A673 (cell line): Measurements from ENCODE around the gene ATMIN. TPM values are rescaled to one million over a fixed set of nuclear protein-coding genes. Genes with fewer than 3 reads are reported as not detected.
A peak's percentile ranks its signal among the peaks of the same experiment; 100 is the strongest.

ENCODE experiments used
- BruUV-seq: library from RNA; stranded (reverse); fragments of 400-500 nt; replicated peaks from 2 replicates; lab custom pipeline; 2021; lab: Mats Ljungman, UMichigan
- CTCF ChIA-PET: fragments of 300-600 bp; sonication (Branson Sonifier 250); formaldehyde crosslinking; loops from one replicate; lab custom pipeline; 2022; ENCODE audit warnings: antibody characterized with exemption; lab: Charles Lee
- POLR2A ChIA-PET: fragments of 300-600 bp; sonication (Branson Sonifier 250); formaldehyde crosslinking; loops from one replicate; lab custom pipeline; 2022; ENCODE audit warnings: antibody characterized with exemption; ENCODE audit not compliant: low non-redundant PET; lab: Charles Lee
- DNase-seq: peaks from one replicate; pipeline ENCODE4 v3.0.0-alpha.2; 2015; ENCODE audit warnings: low spot score
- H3K27ac ChIP-seq: fragments of 200-600 bp; sonication (generic); 2 replicates; pipeline ENCODE4 v1.5.1; 2016; ENCODE audit warnings: mixed run types, low read depth, mild to moderate bottlenecking, mixed read lengths, antibody characterized with exemption, low read length; ENCODE audit not compliant: poor library complexity, severe bottlenecking
- H3K27me3 ChIP-seq: fragments of 200-600 bp; sonication (generic); replicated peaks from 2 replicates; pipeline ENCODE4 v1.6.1; 2017; ENCODE audit warnings: mixed run types, low read depth, mild to moderate bottlenecking, mixed read lengths, antibody characterized with exemption, low read length; ENCODE audit not compliant: insufficient read depth, poor library complexity
- H3K36me3 ChIP-seq: fragments of 200-600 bp; sonication (generic); 2 replicates; pipeline ENCODE4 v1.6.1; 2016; ENCODE audit warnings: mixed run types, mild to moderate bottlenecking, mixed read lengths, antibody characterized with exemption, low read length; ENCODE audit not compliant: insufficient read depth, poor library complexity, severe bottlenecking
- H3K4me1 ChIP-seq: fragments of 200-600 bp; sonication (generic); 2 replicates; pipeline ENCODE4 v1.6.1; 2017; ENCODE audit warnings: mixed run types, mild to moderate bottlenecking, mixed read lengths, antibody characterized with exemption, low read length; ENCODE audit not compliant: insufficient read depth, poor library complexity, severe bottlenecking
- H3K4me3 ChIP-seq: fragments of 200-600 bp; sonication (generic); 2 replicates; pipeline ENCODE4 v1.5.1; 2016; ENCODE audit warnings: low read depth, mixed run types, mild to moderate bottlenecking, mixed read lengths, low read length; ENCODE audit not compliant: poor library complexity, severe bottlenecking
- H3K9me3 ChIP-seq: fragments of 200-600 bp; sonication (generic); 2 replicates; pipeline ENCODE4 v1.6.1; 2016; ENCODE audit warnings: mixed run types, low read depth, mild to moderate bottlenecking, mixed read lengths, antibody characterized with exemption, low read length; ENCODE audit not compliant: poor library complexity, severe bottlenecking
- EZH2 ChIP-seq: fragments of 200-600 bp; sonication (generic); IDR thresholded peaks from 2 replicates; pipeline ENCODE4 v1.6.1; 2017; ENCODE audit warnings: borderline replicate concordance, low read depth, mild to moderate bottlenecking, mixed read lengths, antibody characterized with exemption, low read length; ENCODE audit not compliant: poor library complexity, severe bottlenecking
- intact Hi-C: fragments of 100-400 bp; cut with micrococcal nuclease; formaldehyde crosslinking; loops from one replicate; pipeline ENCODE4 v1.10.0; 2022; ENCODE audit not compliant: unreplicated experiment
- total RNA-seq: library from RNA; stranded (reverse); gene quantifications from 2 replicates; pipeline ENCODE4 v1.2.3, GENCODE V29; 2021
- TF ChIP-seq, protein P1 (sequence below): fragments of 300-800, 200-600 bp; sonication (generic); conservative IDR thresholded peaks from 2 replicates; pipeline ENCODE4 v1.5.1; 2017; ENCODE audit warnings: low read depth, mild to moderate bottlenecking, antibody characterized with exemption, low read length, moderate library complexity, mixed read lengths

The ATMIN gene
- total RNA-seq, 1 experiment from 2014 or later = 44.6 TPM

DNA sequence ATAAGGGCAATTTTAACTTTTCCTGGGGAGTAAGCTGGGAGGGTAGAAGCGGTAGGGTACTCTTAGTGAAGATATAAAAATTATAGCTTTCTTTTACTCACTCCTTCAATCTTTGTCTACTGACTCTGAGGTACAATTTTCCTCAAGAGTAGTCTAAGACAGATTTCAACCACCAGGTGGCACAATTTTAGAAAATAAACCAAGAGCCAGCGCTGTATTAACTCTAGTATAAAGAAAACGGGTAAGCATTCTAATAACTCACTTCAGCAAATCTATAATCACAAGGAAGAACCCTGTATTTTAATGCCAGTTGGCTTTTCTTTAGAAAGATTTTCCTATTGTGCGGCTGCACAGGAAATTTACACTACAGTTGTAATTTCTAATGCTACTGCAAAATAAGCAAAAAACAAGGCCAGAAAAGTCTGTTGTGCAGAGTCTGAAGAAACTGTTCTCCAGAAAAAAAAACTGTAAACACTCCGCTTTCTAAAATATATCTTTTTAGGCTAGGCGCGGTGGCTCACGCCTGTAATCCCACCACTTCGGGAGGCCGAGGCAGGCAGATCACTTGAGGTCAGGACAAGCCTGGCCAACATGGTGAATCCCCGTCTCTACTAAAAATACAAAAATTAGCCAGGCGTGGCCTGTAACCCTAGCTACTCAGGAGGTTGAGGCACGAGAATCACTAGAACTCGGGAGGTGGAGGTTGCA is 30.8 kb upstream of the ATMIN start:
- H3K27me3 ChIP-seq = no peaks in the 10 kb centered on the region
- POLR2A ChIA-PET = interaction anchor here (0.6 kb wide), 1 partner anchor 11 kb away, joined by 3 read pairs; no protein-coding TSS in a partner anchor
- H3K36me3 ChIP-seq = no peaks in the 10 kb centered on the region
- TF ChIP-seq, protein P1, sequence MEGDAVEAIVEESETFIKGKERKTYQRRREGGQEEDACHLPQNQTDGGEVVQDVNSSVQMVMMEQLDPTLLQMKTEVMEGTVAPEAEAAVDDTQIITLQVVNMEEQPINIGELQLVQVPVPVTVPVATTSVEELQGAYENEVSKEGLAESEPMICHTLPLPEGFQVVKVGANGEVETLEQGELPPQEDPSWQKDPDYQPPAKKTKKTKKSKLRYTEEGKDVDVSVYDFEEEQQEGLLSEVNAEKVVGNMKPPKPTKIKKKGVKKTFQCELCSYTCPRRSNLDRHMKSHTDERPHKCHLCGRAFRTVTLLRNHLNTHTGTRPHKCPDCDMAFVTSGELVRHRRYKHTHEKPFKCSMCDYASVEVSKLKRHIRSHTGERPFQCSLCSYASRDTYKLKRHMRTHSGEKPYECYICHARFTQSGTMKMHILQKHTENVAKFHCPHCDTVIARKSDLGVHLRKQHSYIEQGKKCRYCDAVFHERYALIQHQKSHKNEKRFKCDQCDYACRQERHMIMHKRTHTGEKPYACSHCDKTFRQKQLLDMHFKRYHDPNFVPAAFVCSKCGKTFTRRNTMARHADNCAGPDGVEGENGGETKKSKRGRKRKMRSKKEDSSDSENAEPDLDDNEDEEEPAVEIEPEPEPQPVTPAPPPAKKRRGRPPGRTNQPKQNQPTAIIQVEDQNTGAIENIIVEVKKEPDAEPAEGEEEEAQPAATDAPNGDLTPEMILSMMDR = peak; percentile 71
- TF ChIP-seq EZH2 = no peak
- no TSS peak for BruUV-seq
- H3K4me1 ChIP-seq = peaks cover 22% of the 10 kb centered on the region
- peak overlapping the region; percentile 33 for H3K4me3 ChIP-seq
- intact Hi-C loops = loop anchor here (10.0 kb wide), 1 partner anchor 730 kb away; no protein-coding TSS in a partner anchor
- H3K27ac ChIP-seq = no peak overlapping the region
- DNase-seq = peak; percentile 80
- no peaks in the 10 kb centered on the region for H3K9me3 ChIP-seq
- CTCF ChIA-PET = interaction anchor here (0.6 to 0.7 kb wide), 3 partner anchors 8 to 86 kb away, joined by 3 to 4 read pairs (median 3); no protein-coding TSS in a partner anchor

DNA sequence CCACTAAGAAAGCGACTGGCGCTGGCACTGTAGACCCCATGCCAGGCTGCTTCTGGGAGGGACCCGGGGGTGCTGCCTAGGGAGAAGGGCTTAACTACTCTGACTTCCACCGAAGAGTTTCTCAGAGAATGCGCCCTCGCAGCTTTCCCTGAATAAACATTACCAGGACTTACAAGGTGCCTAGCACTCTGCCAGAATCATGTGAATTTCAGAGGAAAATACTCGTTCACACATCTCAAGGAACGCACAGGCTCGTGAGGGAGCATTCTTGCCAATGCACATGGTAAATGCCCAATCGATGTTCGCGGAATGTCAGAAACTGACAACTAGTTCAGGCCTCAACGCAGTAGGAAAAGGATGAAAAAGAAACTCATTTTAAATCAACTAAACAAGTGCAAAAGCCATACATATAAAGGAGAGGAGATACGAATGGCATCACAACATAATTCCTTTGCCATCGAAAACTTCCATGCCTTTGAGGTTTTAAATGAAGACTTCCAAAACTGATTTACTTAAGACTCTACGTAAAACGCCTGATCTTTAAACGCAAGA is 30.0 kb upstream of the ATMIN start:
- H3K36me3 ChIP-seq = no peaks in the 10 kb centered on the region
- intact Hi-C loops = loop anchor here (10.0 kb wide), 1 partner anchor 729 kb away; no protein-coding TSS in a partner anchor
- no peaks in the 10 kb centered on the region for H3K9me3 ChIP-seq
- peak overlapping the region; percentile 71 for H3K4me3 ChIP-seq
- no peaks in the 10 kb centered on the region for H3K27me3 ChIP-seq
- peak overlapping the region; percentile 100 for H3K27ac ChIP-seq
- ChIA-PET POLR2A (no interaction called here), CTCF (interaction anchor here (0.6 to 0.7 kb wide), 2 partner anchors 8 to 37 kb away, joined by 3 to 4 read pairs; no protein-coding TSS in a partner anchor)
- TF ChIP-seq, protein P1 = no peak
- no peak for TF ChIP-seq EZH2
- H3K4me1 ChIP-seq = peaks cover 22% of the 10 kb centered on the region
- peak; percentile 12 for DNase-seq
- no TSS peak for BruUV-seq

DNA sequence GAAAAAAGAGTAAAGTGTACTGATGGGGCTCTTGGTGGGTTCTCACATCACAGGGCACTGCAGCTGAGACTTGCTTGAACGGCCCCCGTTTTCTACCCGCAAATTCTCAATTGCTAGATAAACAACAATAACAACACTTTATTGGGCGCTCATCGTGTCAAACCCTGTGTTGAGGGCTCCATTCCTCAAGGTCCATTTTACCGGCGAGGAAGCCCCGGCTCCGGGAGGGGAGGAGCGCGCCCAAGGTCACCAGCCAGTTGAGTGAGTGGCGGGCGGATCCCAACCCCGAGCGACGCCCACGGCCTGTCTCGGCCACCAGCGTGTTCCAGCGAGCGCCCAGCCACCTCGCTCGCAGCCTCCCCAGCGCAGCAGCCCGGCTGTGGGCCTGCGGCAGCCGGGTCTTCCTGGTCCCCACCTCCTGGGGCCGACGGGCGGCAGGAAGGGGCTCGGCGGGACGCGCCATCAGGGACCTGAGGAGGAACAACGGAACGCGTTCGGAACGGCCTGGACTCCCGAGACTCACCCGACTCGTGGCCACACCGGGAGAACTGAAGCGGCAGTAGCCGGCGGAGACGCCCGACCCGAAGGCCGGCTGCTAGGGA is 29.3 kb upstream of the ATMIN start:
- Histone ChIP-seq H3K9me3 (no peaks in the 10 kb centered on the region), H3K27me3 (no peaks in the 10 kb centered on the region), H3K36me3 (no peaks in the 10 kb centered on the region), H3K27ac (peak overlapping the region; percentile 100), H3K4me1 (peaks cover 22% of the 10 kb centered on the region), H3K4me3 (peak overlapping the region; percentile 71)
- BruUV-seq = TSS peak; percentile 42
- TF ChIP-seq EZH2 = no peak
- TF ChIP-seq, protein P1 = no peak
- POLR2A ChIA-PET = interaction anchor here (0.6 kb wide), 1 partner anchor 759 kb away, joined by 4 read pairs; no protein-coding TSS in a partner anchor
- no peak for DNase-seq
- intact Hi-C loops = loop anchor here (10.0 kb wide), 1 partner anchor 728 kb away; no protein-coding TSS in a partner anchor
- CTCF ChIA-PET = interaction anchor here (0.9 kb wide), 1 partner anchor 29 kb away, joined by 3 read pairs; the partner anchor contains the start of gene ATMIN
